Measurements from ENCODE around the gene LAYN. TPM values are rescaled to one million over a fixed set of nuclear protein-coding genes. Genes with fewer than 3 reads are reported as not detected.
A peak's percentile ranks its signal among the peaks of the same experiment; 100 is the strongest.

LAYN gene
- polyA plus RNA-seq, 1 of the 3 experiments (the other 2 are of a cell fraction): 366 TPM

- ChIA-PET POLR2A (no interaction called here), CTCF (interaction anchor here (0.6 to 2.3 kb wide), 9 partner anchors 12 to 256 kb away, joined by 3 to 13 read pairs (median 3); partner anchors contain the start of gene SIK2)
- Histone ChIP-seq H3K27ac (ENCODE audit: low read depth in 2 of 2, low read length in 1 of 2) (no peak overlapping the region), H3K4me3 (ENCODE audit: low read depth in 2 of 2, low read length in 1 of 2) (no peak overlapping the region), H2AFZ (ENCODE audit: low read depth) (no peak overlapping the region), H3K27me3 (ENCODE audit: insufficient read depth) (no peaks in the 10 kb centered on the region), H3K4me1 (ENCODE audit: control insufficient read depth in 1 of 2, insufficient read depth in 2 of 2, low read depth in 1 of 2, low read length in 1 of 2) (peaks cover 5 to 14% of the 10 kb centered on the region in 2 experiments; a peak in 3 of 4 replicates), H3K9me3 (no peaks in the 10 kb centered on the region), H3K79me2 (ENCODE audit: insufficient read depth) (no peaks in the 10 kb centered on the region), H3K4me2 (no peak overlapping the region), H3K9ac (no peak overlapping the region), H3K9me2 (no peaks in the 10 kb centered on the region), H3F3A (replicated peaks; ENCODE audit: insufficient read depth) (peaks cover 8% of the 10 kb centered on the region), H3K36me3 (replicated peaks in 1 of 2; ENCODE audit: control insufficient read depth in 1 of 2, insufficient read depth in 2 of 2, low read length in 1 of 2) (no peaks in the 10 kb centered on the region), H4K20me1 (ENCODE audit: insufficient read depth) (no peaks in the 10 kb centered on the region)
- no peak for TF ChIP-seq MEF2A (IDR thresholded peaks at IDR 0.05; ENCODE audit: borderline replicate concordance, low read depth)
- TF ChIP-seq FOSL2 (IDR thresholded peaks at IDR 0.05; ENCODE audit: borderline replicate concordance, low read depth): no peak
- TF ChIP-seq TCF12 (IDR thresholded peaks at IDR 0.05): peak; percentile 41; the same call in 1 of the 2 replicates
- no peak for TF ChIP-seq YY1 (IDR thresholded peaks at IDR 0.05; ENCODE audit: low read depth)
- TF ChIP-seq RAD21 (IDR thresholded peaks at IDR 0.05; ENCODE audit: low read length): no peak
- peak; percentile 40 for TF ChIP-seq CHD2 (IDR thresholded peaks at IDR 0.05; ENCODE audit: low read length, partially characterized antibody)
- TF ChIP-seq RFX5 (IDR thresholded peaks at IDR 0.05; ENCODE audit: low read length): no peak
- peak; percentile 94 for TF ChIP-seq GATA2 (CRISPR knock-in tag; IDR thresholded peaks at IDR 0.05)
- no peak for TF ChIP-seq ELF1 (IDR thresholded peaks at IDR 0.05)
- TF ChIP-seq, protein P1, sequence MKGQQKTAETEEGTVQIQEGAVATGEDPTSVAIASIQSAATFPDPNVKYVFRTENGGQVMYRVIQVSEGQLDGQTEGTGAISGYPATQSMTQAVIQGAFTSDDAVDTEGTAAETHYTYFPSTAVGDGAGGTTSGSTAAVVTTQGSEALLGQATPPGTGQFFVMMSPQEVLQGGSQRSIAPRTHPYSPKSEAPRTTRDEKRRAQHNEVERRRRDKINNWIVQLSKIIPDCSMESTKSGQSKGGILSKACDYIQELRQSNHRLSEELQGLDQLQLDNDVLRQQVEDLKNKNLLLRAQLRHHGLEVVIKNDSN (IDR thresholded peaks at IDR 0.05; ENCODE audit: borderline replicate concordance, low read depth): no peak
- TF ChIP-seq EP300 (IDR thresholded peaks at IDR 0.05; ENCODE audit: borderline replicate concordance in 1 of 2, low read depth in 1 of 2, low read length in 1 of 2): peak in 1 of 2 experiments; percentile 78; a peak in 2 of 4 replicates
- no peak; the same call in 1 of the 2 replicates for TF ChIP-seq MXI1 (IDR thresholded peaks at IDR 0.05; ENCODE audit: low read depth, low read length)
- no peak for TF ChIP-seq ZBTB33 (IDR thresholded peaks at IDR 0.05; ENCODE audit: borderline replicate concordance, low read depth)
- no peak for TF ChIP-seq TEAD4 (IDR thresholded peaks at IDR 0.05; ENCODE audit: borderline replicate concordance, insufficient read depth)
- TF ChIP-seq RCOR1 (IDR thresholded peaks at IDR 0.05; ENCODE audit: low read length): peak; percentile 88
- no peak for TF ChIP-seq SMC3 (IDR thresholded peaks at IDR 0.05; ENCODE audit: low read depth, low read length)
- TF ChIP-seq FOXM1 (IDR thresholded peaks at IDR 0.05; ENCODE audit: low read depth): no peak
- TF ChIP-seq USF2 (IDR thresholded peaks at IDR 0.05; ENCODE audit: borderline replicate concordance, low read depth, low read length): no peak
- TF ChIP-seq FOXJ3 (CRISPR knock-in tag; IDR thresholded peaks at IDR 0.05): no peak; the same call in 1 of the 2 replicates
- peak; percentile 55 for DNase-seq
- 74% methylated on average over 2 of the region's 2 CpGs for WGBS (ENCODE audit: low lambda C conversion rate)
Measured at GRCh38 chr11:111589114-111589513, 48.6 kb downstream of the LAYN start.
